ENCODE data around the gene DIS3L2.

DIS3L2 gene, protein sequence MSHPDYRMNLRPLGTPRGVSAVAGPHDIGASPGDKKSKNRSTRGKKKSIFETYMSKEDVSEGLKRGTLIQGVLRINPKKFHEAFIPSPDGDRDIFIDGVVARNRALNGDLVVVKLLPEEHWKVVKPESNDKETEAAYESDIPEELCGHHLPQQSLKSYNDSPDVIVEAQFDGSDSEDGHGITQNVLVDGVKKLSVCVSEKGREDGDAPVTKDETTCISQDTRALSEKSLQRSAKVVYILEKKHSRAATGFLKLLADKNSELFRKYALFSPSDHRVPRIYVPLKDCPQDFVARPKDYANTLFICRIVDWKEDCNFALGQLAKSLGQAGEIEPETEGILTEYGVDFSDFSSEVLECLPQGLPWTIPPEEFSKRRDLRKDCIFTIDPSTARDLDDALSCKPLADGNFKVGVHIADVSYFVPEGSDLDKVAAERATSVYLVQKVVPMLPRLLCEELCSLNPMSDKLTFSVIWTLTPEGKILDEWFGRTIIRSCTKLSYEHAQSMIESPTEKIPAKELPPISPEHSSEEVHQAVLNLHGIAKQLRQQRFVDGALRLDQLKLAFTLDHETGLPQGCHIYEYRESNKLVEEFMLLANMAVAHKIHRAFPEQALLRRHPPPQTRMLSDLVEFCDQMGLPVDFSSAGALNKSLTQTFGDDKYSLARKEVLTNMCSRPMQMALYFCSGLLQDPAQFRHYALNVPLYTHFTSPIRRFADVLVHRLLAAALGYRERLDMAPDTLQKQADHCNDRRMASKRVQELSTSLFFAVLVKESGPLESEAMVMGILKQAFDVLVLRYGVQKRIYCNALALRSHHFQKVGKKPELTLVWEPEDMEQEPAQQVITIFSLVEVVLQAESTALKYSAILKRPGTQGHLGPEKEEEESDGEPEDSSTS

DNA sequence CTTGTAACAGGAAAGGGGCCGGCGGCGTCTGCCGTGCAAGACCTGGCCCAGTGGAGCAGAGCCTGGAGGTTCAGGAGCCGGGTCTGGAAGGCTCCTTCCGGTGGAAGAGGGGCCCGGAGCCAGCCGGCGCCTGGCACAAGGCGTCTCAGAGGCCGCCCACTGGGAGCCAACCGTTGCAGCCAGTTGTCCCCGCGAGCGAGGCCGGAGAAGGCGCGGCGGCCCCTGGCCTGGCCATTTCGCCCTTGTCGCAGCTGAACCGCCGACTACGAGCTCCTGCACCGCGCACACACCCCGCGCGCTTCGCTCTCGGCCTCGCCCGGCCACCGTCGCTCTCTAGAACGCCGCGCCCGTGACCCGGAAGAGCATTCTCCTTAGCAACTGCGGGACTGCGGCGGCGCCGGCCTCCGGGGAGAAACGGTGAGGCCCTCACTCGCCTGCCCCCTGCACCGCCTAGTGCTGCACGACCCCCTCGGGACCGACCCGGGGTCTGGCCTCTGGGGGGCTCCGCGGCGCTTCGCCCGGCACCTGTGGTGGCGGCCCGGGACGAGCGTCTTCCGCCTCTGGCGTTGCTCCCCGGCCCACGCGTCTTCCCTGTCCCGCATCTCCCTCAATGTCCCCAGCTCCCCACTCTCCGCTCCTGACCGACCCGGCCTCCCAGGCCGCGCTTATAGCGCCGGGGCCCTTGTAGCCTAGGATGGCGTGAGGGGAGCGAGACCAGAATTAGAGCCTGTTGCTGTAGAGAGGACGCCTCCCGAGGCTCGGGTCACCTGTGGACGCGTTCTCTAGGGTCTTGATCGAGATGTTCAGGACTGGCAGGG, at the start of gene DIS3L2:
TSS of gene DIS3L2 (plus strand) at position 365 of the 818 bp plus-strand sequence. CDS start 53,215 bp downstream, outside the sequence.
- peak; percentile 91 for DNase-seq (ENCODE audit: low read depth, low spot score)

DNA sequence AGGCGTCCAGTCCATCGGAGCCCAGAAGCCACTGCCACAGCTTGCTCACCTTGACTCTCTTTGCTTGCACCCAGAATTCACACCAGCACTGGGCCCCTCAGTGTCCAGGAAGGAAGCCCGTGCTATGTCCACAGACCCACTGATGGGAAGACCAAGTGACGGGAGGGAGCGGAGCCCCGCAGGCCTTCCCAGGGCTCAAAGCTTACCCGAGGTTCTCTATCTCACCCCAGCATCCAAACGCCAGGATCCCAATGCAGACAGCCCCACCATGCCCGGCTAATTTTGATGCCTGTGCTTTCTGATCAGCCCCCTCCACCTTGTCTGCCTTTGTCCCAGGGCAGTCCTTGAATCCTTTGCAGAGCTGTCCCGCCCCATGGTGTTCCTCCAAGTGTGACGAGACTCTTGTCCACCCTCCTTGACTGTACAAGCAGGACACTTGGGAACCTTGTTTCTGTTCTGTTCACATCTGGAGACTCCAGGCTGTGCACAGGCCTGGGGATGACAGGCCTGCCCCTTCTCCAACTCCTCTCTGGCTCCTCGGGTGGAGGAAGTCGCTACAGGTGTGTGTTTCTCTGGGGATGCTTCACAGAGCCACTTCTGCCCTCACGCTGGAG, 47.3 kb upstream of the DIS3L2 start:
- DNase-seq (ENCODE audit: low read depth, low spot score): no peak

DNA sequence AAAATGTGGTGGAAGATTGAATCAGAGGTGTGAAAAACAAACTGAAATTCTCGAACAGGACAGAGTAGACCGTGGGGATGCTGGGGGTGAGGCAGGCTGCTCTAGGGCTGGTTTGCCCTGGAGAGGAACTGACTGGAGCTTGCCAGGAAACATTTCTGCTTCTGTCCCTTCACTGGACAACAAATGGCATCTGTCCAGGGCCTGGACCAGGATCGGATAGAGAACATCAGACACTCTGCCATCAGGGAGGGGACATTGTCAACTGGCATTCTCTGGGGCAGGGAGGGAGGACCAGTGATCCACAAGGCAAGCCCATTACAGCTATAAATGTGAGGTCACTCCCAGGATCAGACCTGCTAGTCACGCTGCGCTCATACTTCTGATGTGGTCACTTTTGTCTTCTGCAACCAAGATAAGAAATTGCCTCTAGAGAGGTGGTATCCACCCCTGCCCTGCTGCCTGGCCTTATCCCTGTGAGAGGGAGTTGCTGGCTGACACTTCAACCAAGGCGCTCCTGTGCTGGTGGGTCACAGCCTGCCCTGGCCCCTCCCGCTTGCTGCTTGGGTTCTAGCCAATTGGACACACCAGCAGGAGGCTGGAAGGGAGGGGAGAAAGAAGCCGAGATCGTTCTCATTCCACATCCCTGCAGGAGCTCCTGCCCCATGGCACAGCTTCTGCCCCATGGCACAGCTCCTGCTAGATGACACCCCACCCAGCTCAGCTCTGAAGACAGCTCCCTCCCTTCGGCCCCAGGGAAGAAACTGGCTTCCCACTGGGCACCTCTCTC, 44.0 kb upstream of the DIS3L2 start:
- peak; percentile 41 for DNase-seq (ENCODE audit: low read depth, low spot score)

DNA sequence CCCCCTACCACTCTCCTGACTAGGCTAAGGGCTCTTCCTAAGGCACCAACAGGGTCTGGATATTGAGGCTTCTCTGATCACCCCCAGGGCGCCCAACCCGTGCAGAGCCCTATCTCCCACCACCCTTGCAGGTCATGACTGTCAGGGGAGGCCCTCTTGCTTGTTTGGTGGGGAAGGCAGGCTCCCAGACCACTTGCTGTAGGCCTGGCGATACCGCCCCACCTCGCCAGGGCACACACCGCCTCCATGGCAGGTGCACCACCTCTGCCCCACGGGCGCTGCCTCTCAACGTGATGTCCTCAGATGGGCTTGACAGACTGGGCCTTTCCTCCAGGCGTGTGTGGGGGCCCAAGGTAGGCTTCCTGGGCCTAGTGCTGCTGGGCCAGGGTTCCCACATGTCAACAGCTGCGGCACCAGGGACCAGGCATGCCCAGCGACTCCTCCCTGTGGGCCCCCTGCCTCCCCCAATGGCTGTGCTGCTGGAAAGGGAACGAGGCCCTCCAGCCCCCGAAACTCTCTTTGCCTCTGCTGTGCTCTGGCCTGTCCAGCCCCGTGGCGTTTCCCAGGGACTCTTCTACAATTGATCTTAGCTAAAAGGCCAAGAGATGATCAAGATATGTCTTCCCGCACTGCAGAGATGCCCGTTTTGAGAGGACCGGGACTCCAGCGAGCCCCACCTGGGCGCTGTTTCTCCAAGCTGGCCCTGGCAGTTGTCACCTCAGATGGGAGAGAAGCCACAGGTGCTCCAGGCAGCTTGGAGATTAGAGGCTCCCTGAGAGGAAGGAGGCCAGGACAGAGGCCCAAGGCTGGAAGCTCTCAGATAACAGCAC, 42.8 kb upstream of the DIS3L2 start:
- DNase-seq (ENCODE audit: low read depth, low spot score): no peak

DNA sequence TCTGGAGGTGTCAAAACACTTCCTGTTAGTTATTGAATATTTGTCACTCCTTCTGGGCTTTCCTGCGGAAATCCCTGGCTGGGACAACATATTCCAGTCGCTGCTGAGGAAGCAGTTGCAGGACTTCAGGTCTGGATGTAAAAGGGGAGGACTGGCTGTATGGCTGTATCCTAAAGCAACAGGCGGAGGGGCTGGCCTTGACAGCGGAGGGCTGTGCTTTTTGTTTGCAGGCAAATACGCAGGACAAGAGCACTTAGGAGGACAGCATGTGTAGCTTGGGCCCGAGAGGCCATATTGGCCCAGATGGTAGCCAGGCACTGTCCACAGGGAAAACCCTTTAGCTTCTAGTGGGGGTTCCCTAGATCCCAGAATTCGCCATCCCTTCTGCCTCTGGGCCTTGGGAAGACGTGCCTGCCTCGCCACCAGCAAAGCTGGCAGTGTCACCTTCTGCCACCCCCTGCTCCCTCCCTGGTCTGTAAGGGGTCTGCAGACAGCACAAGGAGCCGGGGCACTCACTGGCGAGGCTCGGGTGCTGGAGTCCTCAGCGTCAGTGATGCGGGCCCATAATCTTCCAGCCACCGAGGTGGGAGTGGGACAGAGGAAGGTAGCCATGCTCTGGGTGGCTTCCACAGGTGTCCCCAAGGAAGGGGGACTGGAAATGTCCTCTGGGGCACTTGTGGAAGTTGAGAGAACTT, 42.0 kb upstream of the DIS3L2 start:
- DNase-seq (ENCODE audit: low read depth, low spot score): no peak

DNA sequence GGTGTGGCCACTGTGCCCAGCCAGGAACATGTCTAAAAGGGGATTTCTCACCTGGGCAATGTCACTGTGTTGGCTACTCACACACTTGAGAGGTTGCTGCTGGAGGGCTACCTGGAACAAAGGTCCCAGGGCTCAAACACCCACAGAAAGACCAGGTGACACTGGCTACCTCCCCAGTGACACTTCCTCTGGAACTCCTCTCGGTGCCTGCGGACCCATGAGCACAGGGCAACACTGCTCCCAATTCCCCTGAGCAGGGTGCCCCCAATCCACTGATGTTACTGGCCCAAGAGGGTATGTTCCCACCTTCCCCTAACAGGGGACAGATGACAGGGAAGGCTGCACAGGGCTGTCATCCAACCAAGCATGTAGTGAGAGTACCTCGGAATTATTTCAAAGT, 41.1 kb upstream of the DIS3L2 start:
- DNase-seq (ENCODE audit: low read depth, low spot score): no peak

DNA sequence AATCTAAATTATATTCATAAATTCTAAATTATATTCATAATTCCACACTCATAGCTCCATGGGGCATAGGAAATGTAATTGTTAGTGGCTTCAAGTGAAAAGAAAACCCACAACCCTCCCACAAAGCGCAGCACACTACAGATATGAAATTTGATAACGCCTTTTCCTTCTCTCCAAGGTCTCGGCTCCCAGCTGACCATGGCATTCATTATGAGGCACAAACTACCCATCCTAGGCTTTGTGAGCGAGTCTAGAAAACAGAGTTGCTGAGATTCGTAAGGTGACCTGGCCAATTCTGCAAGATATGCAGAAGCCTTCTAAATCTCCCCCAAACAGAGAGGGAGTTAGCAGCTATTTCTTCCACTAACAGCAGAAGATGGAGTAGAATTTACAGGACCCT, 40.7 kb upstream of the DIS3L2 start:
- no peak for DNase-seq (ENCODE audit: low read depth, low spot score)

DNA sequence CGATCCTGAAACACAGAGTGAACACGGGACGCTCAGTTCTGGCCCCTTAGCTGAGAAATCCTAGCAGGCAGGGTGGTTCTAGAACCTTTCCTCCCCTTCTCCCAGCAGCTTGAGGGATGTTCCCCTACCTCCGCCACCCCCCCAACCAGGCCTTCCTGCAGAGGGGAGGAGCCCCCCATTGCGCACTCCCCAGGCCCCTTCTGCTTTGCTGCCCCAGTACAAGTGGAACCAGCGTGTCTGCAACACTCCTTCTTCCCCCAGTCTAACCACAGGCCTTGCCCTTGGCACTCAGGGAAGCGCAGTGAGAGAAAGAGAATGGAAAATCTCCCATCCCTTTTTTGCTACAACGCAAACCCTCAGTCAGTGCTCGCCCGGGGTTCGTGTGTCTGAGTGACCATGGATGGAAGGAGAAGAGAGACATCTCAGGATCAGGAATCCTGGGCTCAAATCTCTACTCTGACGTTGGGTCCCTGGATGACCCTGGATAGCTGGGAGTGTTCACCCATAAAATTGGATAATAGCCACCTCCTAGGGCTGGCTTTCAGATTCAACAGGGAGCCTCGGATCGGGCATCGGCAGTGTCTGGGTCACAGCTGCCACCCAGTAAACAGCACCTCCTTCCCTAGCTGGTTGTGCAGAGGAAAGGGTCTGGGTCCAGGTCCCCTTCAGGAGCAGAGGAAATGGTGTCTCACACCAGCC, 39.1 kb upstream of the DIS3L2 start:
- DNase-seq (ENCODE audit: low read depth, low spot score): no peak

DNA sequence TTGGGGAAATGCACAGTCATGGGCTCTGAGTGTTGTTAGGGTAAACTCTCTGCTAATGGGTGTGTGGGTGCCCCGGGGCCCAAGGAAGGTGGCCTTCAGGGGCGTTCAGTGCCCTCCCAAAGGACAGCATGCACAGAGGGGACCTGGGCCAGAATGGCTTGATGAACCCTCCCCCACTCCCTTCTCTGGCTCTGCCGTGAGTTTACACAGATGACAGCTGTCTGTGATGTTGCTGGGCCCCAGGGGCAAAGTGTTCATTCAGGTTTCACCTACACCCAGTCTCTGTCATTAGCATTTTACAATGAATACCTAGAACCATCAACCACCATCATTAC, 38.5 kb upstream of the DIS3L2 start:
- DNase-seq (ENCODE audit: low read depth, low spot score): peak; percentile 61

DNA sequence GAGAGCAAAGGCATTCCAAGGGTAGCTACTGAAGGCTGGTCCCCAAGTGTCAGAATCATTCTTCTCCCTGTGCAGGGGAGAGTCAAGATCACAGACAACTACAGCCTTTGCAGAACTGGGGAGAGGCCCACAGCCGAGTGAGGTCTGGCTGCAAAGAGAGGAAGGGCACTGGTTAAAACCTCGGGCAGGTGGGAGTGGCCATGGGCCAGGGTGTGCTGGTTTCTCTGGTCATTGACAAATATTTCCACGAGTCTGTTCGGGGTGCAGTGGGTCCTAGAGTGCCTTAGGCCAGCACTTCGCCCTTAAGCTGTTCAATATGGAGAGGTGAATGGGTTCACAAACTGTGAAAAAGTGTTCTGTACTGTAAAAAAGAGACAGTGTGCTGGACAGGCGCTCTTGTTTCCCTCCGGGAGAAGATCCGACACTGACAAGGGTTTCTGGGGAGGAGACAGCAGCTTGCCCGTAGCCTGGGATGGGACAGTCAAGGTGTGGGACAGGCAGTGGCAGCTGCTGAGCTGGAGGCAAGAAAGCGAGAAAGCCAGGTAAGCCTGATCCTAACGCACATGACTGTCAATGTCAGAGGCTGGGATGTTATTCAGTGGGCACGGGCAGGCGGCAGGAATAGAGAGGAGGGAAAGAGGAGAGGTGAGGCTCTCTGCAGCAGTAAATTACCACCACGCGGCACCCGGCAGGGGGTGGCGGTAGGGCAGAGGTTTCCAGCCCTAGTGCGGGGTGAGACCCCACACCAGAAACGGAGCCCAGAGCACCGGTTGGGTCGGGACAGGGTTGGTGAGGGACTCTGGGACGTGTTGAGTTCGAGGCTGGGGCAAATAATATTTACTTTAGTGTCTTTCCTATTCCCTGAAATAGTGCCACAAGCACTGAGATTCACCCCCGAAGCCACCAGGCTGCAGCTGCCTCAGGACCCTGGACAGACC, 37.3 kb upstream of the DIS3L2 start:
- DNase-seq (ENCODE audit: low read depth, low spot score): peak; percentile 42

DNA sequence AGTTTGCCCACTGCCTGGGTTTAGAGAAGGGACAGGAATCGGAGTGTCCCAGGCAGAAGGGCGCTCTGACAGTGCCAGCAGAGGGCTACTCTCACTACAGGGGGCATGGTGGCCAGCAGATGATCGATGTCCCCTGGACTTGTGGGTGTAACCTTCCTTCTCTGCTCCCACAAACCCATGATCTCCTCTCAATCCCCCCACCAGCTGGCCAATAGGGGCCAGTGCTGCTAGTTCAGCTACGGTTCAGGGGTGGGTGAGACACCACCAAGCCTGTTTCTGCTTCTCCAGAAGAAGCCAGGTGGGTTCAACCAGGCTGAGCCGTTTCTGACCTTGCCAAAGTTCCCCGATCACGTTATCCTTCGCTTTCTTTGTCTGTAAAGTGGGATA, 36.6 kb upstream of the DIS3L2 start:
- no peak for DNase-seq (ENCODE audit: low read depth, low spot score)

DNA sequence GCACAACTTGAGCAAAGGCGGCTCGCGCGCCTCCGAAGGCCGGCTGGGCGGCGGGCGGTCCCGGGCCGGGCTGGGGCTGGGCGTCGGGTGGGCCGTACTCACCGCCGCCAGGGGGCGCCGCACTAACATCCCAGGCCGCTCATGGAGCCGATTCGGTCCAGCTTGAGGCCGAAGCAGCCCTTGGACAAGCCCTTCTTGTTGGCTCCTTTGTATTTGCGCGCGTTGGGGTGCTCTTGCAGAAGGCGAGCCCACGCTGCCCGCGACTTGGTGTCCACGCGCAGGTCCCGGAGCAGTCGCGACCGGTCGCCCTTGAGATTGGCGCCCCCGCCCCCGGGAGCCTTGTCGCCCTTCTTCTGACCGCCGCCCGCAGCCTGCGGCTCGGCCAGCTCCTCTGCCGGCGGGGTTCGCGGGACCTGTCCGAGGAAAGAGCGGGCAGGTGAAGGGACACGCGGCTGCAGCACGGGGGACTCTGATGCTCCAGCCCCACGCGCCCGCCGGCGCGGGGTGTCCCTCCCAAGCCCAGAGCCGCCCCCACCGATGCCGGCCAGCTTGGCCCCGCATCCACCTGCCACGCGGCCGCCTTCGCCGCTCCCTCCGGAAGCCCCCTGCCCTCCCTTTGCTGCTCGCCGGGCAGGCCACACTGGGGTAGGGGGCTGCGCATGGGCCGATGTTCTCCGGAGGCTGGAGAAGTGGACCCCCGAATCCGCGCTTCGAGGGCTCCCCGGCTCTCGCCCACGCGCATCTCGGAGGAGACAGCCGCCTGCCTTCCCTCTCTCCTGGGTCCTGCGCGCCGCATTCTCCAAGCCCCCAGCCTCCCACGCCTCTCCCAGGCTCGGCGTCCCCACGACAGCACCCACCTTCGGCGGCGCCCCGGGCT, 36.0 kb upstream of the DIS3L2 start:
- DNase-seq (ENCODE audit: low read depth, low spot score): peak; percentile 92

DNA sequence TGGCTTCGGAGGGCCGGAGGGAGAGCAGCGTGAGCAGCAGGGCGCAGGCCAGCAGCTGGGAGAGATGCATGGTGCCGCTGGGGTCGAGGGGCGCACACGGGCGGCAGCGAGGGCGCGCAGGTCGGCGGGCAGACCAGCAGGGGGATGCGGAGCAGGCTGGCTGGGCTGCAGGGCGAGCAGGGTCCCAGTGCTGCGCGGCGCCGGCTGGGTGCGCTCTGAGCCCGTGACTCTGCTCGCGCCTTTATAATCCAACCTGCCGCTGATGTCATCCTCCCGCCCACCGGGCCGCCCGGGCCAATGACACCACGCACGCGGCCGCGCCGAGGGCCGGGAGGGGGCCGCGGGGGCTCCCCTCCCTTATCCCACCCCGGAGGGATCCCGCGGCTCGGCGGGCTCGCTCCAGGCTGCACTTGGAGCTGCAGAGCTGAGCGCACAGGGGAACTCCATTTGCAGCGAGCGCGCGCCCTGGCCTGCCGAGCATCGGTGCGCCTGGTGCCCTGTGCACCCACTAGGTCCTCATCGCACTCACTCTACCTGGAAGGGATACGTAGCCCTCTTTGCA, 35.3 kb upstream of the DIS3L2 start, which contains the start of gene NPPC:
TSS of gene NPPC (minus strand) at position 217 of the 562 bp plus-strand sequence. CDS start at position 70, 147 bp downstream.
- peak; percentile 89 for DNase-seq (ENCODE audit: low read depth, low spot score)

DNA sequence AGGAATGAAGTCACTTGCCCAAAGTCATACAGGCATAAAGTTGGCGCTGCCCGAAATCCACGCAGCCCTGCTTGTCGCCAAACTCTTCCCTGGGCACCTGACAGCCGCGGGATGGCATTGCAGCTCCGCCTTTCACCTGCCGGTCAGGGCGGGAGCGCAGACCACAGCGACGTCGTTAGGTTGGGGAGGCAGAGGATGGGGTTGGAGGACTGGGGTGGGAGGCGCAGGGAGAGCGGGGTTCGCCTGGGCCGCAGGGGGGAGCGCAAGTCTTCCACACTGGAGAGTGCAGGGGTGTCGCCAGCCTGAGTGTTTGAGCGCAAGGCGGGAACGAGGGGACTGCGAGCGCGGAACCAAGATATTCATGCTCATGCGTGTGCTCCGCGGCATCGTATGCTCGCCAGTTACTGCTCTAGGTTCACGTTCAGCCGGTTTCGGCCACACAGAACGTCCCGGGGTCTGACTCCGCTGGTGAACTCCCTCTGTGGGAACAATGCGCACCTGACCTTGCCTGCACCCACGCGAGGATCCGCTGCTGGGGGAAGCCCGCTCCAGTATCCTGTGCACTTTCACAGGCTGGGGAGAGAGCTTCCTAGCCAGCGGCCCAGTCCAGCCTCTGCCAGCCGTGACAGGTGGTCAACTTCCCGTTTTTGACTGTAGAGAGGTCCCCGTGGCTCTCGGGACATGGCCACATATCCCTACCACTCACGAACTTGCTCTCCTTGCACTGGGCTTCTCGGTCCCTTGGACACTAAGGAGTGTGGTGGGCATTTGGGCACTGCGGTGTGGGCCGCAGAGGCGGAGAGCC, 34.5 kb upstream of the DIS3L2 start:
- no peak for DNase-seq (ENCODE audit: low read depth, low spot score)

DNA sequence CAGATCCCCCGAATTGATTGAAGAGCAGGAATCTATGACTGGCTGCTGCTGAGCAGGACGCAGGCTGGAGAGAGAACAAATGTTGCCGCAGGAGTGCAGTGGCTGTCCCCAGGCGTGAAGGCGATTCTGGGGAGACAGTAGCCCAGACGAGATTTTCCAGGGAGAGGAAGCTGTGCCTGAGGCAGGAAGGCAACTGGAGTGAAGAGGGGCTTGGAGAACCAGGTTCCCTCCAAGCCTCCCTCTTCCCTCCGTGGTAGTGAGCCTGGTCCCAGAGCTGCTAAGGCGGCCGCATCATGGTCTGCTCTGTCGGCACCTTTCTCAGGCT, 34.0 kb upstream of the DIS3L2 start:
- no peak for DNase-seq (ENCODE audit: low read depth, low spot score)

All from ELF-1 (cell line).